ENCODE results near the gene ZNF205. TPM values are rescaled to one million over a fixed set of nuclear protein-coding genes. Genes with fewer than 3 reads are reported as not detected.
"Not testable (repeated sequence)": the region's sequence is repeated elsewhere in the genome, so short reads cannot be mapped to it uniquely, and the experiment has no call there.

Gene ZNF205
- polyA plus RNA-seq, 1 donor, result 12.8 TPM

GRCh38 chr16:3135126-3135715, 22.8 kb downstream of the ZNF205 start:
- Histone ChIP-seq H3K36me3 (ENCODE audit: control insufficient read depth, insufficient read depth, low read length) (peaks cover 17% of the 10 kb centered on the region), H3K4me3 (ENCODE audit: low read length) (peak overlapping the region; percentile 87), H3K27me3 (ENCODE audit: control insufficient read depth, insufficient read depth, low read length) (no peaks in the 10 kb centered on the region), H3K4me1 (ENCODE audit: control insufficient read depth, insufficient read depth, low read length) (peaks cover 11% of the 10 kb centered on the region), H3K27ac (ENCODE audit: low read length) (peak overlapping the region; percentile 90), H3K9me3 (ENCODE audit: control insufficient read depth, low read depth, low read length) (no peaks in the 10 kb centered on the region)
- DNase-seq, result no peak
- no CpG with 5 or more reads among the region's 43 CpGs for WGBS (ENCODE audit: insufficient coverage, low lambda C conversion rate)

GRCh38 chr16:3137267-3137666, 24.9 kb downstream of the ZNF205 start:
- Histone ChIP-seq H3K27ac (ENCODE audit: low read length) (no peak overlapping the region), H3K36me3 (ENCODE audit: control insufficient read depth, insufficient read depth, low read length) (peaks cover 31% of the 10 kb centered on the region), H3K4me1 (ENCODE audit: control insufficient read depth, insufficient read depth, low read length) (peaks cover 11% of the 10 kb centered on the region), H3K9me3 (ENCODE audit: control insufficient read depth, low read depth, low read length) (no peaks in the 10 kb centered on the region), H3K4me3 (ENCODE audit: low read length) (no peak overlapping the region), H3K27me3 (ENCODE audit: control insufficient read depth, insufficient read depth, low read length) (no peaks in the 10 kb centered on the region)
- WGBS (ENCODE audit: insufficient coverage, low lambda C conversion rate), result no CpG with 5 or more reads among the region's 13 CpGs
- DNase-seq, result no peak

- H3K4me1 ChIP-seq (ENCODE audit: control insufficient read depth, insufficient read depth, low read length), result peaks cover 9% of the 10 kb centered on the region
- WGBS (ENCODE audit: insufficient coverage, low lambda C conversion rate), result no CpG with 5 or more reads among the region's 21 CpGs
- H3K4me3 ChIP-seq (ENCODE audit: low read length), result no peak overlapping the region
- no peak overlapping the region for H3K27ac ChIP-seq (ENCODE audit: low read length)
- H3K36me3 ChIP-seq (ENCODE audit: control insufficient read depth, insufficient read depth, low read length), result peaks cover 39% of the 10 kb centered on the region
- H3K27me3 ChIP-seq (ENCODE audit: control insufficient read depth, insufficient read depth, low read length), result no peaks in the 10 kb centered on the region
- H3K9me3 ChIP-seq (ENCODE audit: control insufficient read depth, low read depth, low read length), result no peaks in the 10 kb centered on the region
- no peak for DNase-seq
Measured at GRCh38 chr16:3138342-3138741, 26.0 kb downstream of the ZNF205 start.

- H3K4me3 ChIP-seq (ENCODE audit: low read length), result no peak overlapping the region
- H3K36me3 ChIP-seq (ENCODE audit: control insufficient read depth, insufficient read depth, low read length), result peaks cover 39% of the 10 kb centered on the region
- no peak for DNase-seq
- peaks cover 15% of the 10 kb centered on the region for H3K4me1 ChIP-seq (ENCODE audit: control insufficient read depth, insufficient read depth, low read length)
- no CpG with 5 or more reads among the region's 14 CpGs for WGBS (ENCODE audit: insufficient coverage, low lambda C conversion rate)
- no peak overlapping the region for H3K27ac ChIP-seq (ENCODE audit: low read length)
- no peaks in the 10 kb centered on the region for H3K27me3 ChIP-seq (ENCODE audit: control insufficient read depth, insufficient read depth, low read length)
- H3K9me3 ChIP-seq (ENCODE audit: control insufficient read depth, low read depth, low read length), result no peaks in the 10 kb centered on the region
Measured at GRCh38 chr16:3138823-3139426, 26.5 kb downstream of the ZNF205 start.

GRCh38 chr16:3139561-3139960, 27.2 kb downstream of the ZNF205 start:
- H3K4me3 ChIP-seq (ENCODE audit: low read length); H3K9me3 ChIP-seq (ENCODE audit: control insufficient read depth, low read depth, low read length); H3K27me3 ChIP-seq (ENCODE audit: control insufficient read depth, insufficient read depth, low read length); H3K27ac ChIP-seq (ENCODE audit: low read length); DNase-seq: not testable (repeated sequence)
- H3K4me1 ChIP-seq (ENCODE audit: control insufficient read depth, insufficient read depth, low read length), result peaks cover 21% of the 10 kb centered on the region
- WGBS (ENCODE audit: insufficient coverage, low lambda C conversion rate), result no CpG with 5 or more reads among the region's 9 CpGs
- H3K36me3 ChIP-seq (ENCODE audit: control insufficient read depth, insufficient read depth, low read length), result peaks cover 39% of the 10 kb centered on the region

- Histone ChIP-seq H3K4me3 (ENCODE audit: low read length) (no peak overlapping the region), H3K27ac (ENCODE audit: low read length) (no peak overlapping the region), H3K9me3 (ENCODE audit: control insufficient read depth, low read depth, low read length) (no peaks in the 10 kb centered on the region), H3K27me3 (ENCODE audit: control insufficient read depth, insufficient read depth, low read length) (no peaks in the 10 kb centered on the region), H3K4me1 (ENCODE audit: control insufficient read depth, insufficient read depth, low read length) (peaks cover 26% of the 10 kb centered on the region), H3K36me3 (ENCODE audit: control insufficient read depth, insufficient read depth, low read length) (peaks cover 39% of the 10 kb centered on the region)
- no CpG with 5 or more reads among the region's 69 CpGs for WGBS (ENCODE audit: insufficient coverage, low lambda C conversion rate)
- no peak for DNase-seq
Measured at GRCh38 chr16:3140603-3141427, 28.4 kb downstream of the ZNF205 start.

- peaks cover 23% of the 10 kb centered on the region for H3K4me1 ChIP-seq (ENCODE audit: control insufficient read depth, insufficient read depth, low read length)
Measured at GRCh38 chr16:3141781-3142311, 29.5 kb downstream of the ZNF205 start.

GRCh38 chr16:3142327-3142726, 29.9 kb downstream of the ZNF205 start:
- DNase-seq, result no peak
- WGBS (ENCODE audit: insufficient coverage, low lambda C conversion rate), result 96% methylated on average over 5 of the region's 22 CpGs
- H3K9me3 ChIP-seq (ENCODE audit: control insufficient read depth, low read depth, low read length), result no peaks in the 10 kb centered on the region
- no peak overlapping the region for H3K4me3 ChIP-seq (ENCODE audit: low read length)
- H3K27ac ChIP-seq (ENCODE audit: low read length), result no peak overlapping the region
- H3K4me1 ChIP-seq (ENCODE audit: control insufficient read depth, insufficient read depth, low read length), result peaks cover 23% of the 10 kb centered on the region
- no peaks in the 10 kb centered on the region for H3K27me3 ChIP-seq (ENCODE audit: control insufficient read depth, insufficient read depth, low read length)
- H3K36me3 ChIP-seq (ENCODE audit: control insufficient read depth, insufficient read depth, low read length), result peaks cover 39% of the 10 kb centered on the region

More at GRCh38 chr16:3141781-3142311, 29.5 kb downstream of the ZNF205 start:
- no peak for DNase-seq
- Histone ChIP-seq H3K9me3 (ENCODE audit: control insufficient read depth, low read depth, low read length) (no peaks in the 10 kb centered on the region), H3K4me3 (ENCODE audit: low read length) (no peak overlapping the region), H3K27ac (ENCODE audit: low read length) (no peak overlapping the region), H3K36me3 (ENCODE audit: control insufficient read depth, insufficient read depth, low read length) (peaks cover 39% of the 10 kb centered on the region), H3K27me3 (ENCODE audit: control insufficient read depth, insufficient read depth, low read length) (no peaks in the 10 kb centered on the region)
- WGBS (ENCODE audit: insufficient coverage, low lambda C conversion rate), result 90% methylated on average over 7 of the region's 23 CpGs

GRCh38 chr16:3142770-3143169, 30.4 kb downstream of the ZNF205 start:
- no peak for DNase-seq
- H3K4me1 ChIP-seq (ENCODE audit: control insufficient read depth, insufficient read depth, low read length), result peaks cover 23% of the 10 kb centered on the region
- H3K9me3 ChIP-seq (ENCODE audit: control insufficient read depth, low read depth, low read length), result no peaks in the 10 kb centered on the region
- WGBS (ENCODE audit: insufficient coverage, low lambda C conversion rate), result no CpG with 5 or more reads among the region's 13 CpGs
- no peak overlapping the region for H3K27ac ChIP-seq (ENCODE audit: low read length)
- H3K4me3 ChIP-seq (ENCODE audit: low read length), result no peak overlapping the region
- H3K36me3 ChIP-seq (ENCODE audit: control insufficient read depth, insufficient read depth, low read length), result peaks cover 35% of the 10 kb centered on the region
- no peaks in the 10 kb centered on the region for H3K27me3 ChIP-seq (ENCODE audit: control insufficient read depth, insufficient read depth, low read length)

GRCh38 chr16:3143189-3143588, 30.8 kb downstream of the ZNF205 start:
- H3K27ac ChIP-seq (ENCODE audit: low read length), result peak overlapping the region; percentile 67
- H3K27me3 ChIP-seq (ENCODE audit: control insufficient read depth, insufficient read depth, low read length), result no peaks in the 10 kb centered on the region
- no peaks in the 10 kb centered on the region for H3K9me3 ChIP-seq (ENCODE audit: control insufficient read depth, low read depth, low read length)
- H3K4me1 ChIP-seq (ENCODE audit: control insufficient read depth, insufficient read depth, low read length), result peaks cover 23% of the 10 kb centered on the region
- H3K4me3 ChIP-seq (ENCODE audit: low read length), result no peak overlapping the region
- no peak for DNase-seq
- H3K36me3 ChIP-seq (ENCODE audit: control insufficient read depth, insufficient read depth, low read length), result peaks cover 32% of the 10 kb centered on the region
- WGBS (ENCODE audit: insufficient coverage, low lambda C conversion rate), result no CpG with 5 or more reads among the region's 11 CpGs
